SIG-M5 (cell line): ENCODE measurements around the gene GAGE10.

Source experiments
- DNase-seq: peaks from one replicate; lab custom pipeline; 2025; lab: John Stamatoyannopoulos, UW

Gene GAGE10

GRCh38 chrX:49303346-49303745, at the start of gene GAGE10:
Gene GAGE10, plus strand, starts transcription at chrX:49303646. Its CDS starts 1,214 bp downstream, at chrX:49304860.
- DNase-seq: no peak

GRCh38 chrX:49254639-49255038, 48.8 kb upstream of the GAGE10 start:
- DNase-seq: no peak

- DNase-seq: no peak
Observed at GRCh38 chrX:49256268-49256995, 47.0 kb upstream of the GAGE10 start.

GRCh38 chrX:49257074-49257790, 46.2 kb upstream of the GAGE10 start:
- DNase-seq: no peak

GRCh38 chrX:49257846-49258748, 45.3 kb upstream of the GAGE10 start:
- DNase-seq: no peak

- DNase-seq: no peak
Observed at GRCh38 chrX:49258749-49259124, 44.7 kb upstream of the GAGE10 start.

GRCh38 chrX:49260221-49260985, 43.0 kb upstream of the GAGE10 start:
- DNase-seq: no peak

- no peak for DNase-seq
Observed at GRCh38 chrX:49262603-49263002, 40.8 kb upstream of the GAGE10 start.

GRCh38 chrX:49263631-49264030, 39.8 kb upstream of the GAGE10 start:
- DNase-seq: no peak

GRCh38 chrX:49264460-49264859, 39.0 kb upstream of the GAGE10 start, which contains the start of gene FOXP3:
Gene FOXP3, minus strand, starts transcription at chrX:49264710. Its CDS starts 6,205 bp downstream, at chrX:49258505.
- no peak for DNase-seq

- no peak for DNase-seq
Observed at GRCh38 chrX:49266523-49267445, 36.7 kb upstream of the GAGE10 start.

GRCh38 chrX:49268702-49269009, 34.8 kb upstream of the GAGE10 start:
- DNase-seq: no peak

GRCh38 chrX:49269010-49269766, 34.3 kb upstream of the GAGE10 start:
- DNase-seq: peak; percentile 88

GRCh38 chrX:49269767-49270248, 33.6 kb upstream of the GAGE10 start, which contains the start of gene PPP1R3F:
Gene PPP1R3F, plus strand, starts transcription at chrX:49269793. Its CDS starts 77 bp downstream, at chrX:49269870.
- DNase-seq: no peak

GRCh38 chrX:49270249-49270921, 33.1 kb upstream of the GAGE10 start:
- no peak for DNase-seq

- DNase-seq: no peak
Observed at GRCh38 chrX:49271341-49271740, 32.1 kb upstream of the GAGE10 start.

GRCh38 chrX:49272421-49272820, 31.0 kb upstream of the GAGE10 start:
- no peak for DNase-seq

GRCh38 chrX:49273181-49273727, 30.2 kb upstream of the GAGE10 start:
- DNase-seq: no peak

- DNase-seq: no peak
Observed at GRCh38 chrX:49276207-49276606, 27.2 kb upstream of the GAGE10 start.
